Liver (tissue), 9 donors: ENCODE results near the gene TMC2. TPM values are rescaled to one million over a fixed set of nuclear protein-coding genes. Genes with fewer than 3 reads are reported as not detected.

ENCODE experiments used
- DNase-seq: peaks from one replicate; pipeline ENCODE4 v3.0.0-alpha.2; 2017; ENCODE audit warnings: low spot score
- H3K27ac ChIP-seq, 2 donors: one replicate each; pipeline ENCODE4 v1.7.0; 2013; ENCODE audit warnings: inconsistent platforms in 2 of 2, low read length in 2 of 2, control low read depth in 1 of 2, low read depth in 1 of 2, mild to moderate bottlenecking in 1 of 2
- H3K27me3 ChIP-seq, 4 donors: one replicate each; pipeline versions ENCODE4 v1.6.1 to v1.7.0; 2013; ENCODE audit warnings: low read length in 3 of 4, inconsistent platforms in 1 of 4, mild to moderate bottlenecking in 1 of 4, moderate library complexity in 1 of 4; ENCODE audit not compliant: control insufficient read depth in 4 of 4, insufficient read depth in 4 of 4
- H3K36me3 ChIP-seq, 4 donors: one replicate each; pipeline versions ENCODE4 v1.6.1 to v1.7.0; 2013; ENCODE audit warnings: low read length in 3 of 4, mild to moderate bottlenecking in 3 of 4, low read depth in 1 of 4, moderate library complexity in 1 of 4; ENCODE audit not compliant: control insufficient read depth in 4 of 4, insufficient read depth in 3 of 4
- H3K4me1 ChIP-seq, 4 donors: one replicate each; pipeline versions ENCODE4 v1.6.1 to v1.7.0; 2013; ENCODE audit warnings: low read length in 3 of 4, mild to moderate bottlenecking in 3 of 4, moderate library complexity in 1 of 4; ENCODE audit not compliant: control insufficient read depth in 4 of 4, insufficient read depth in 4 of 4
- H3K4me3 ChIP-seq, 3 donors: one replicate each; pipeline versions ENCODE4 v1.6.1 to v1.7.0; 2013; ENCODE audit warnings: low read length in 3 of 3, control low read depth in 1 of 3, low read depth in 1 of 3, mild to moderate bottlenecking in 1 of 3
- H3K9ac ChIP-seq, 2 donors: one replicate each; pipeline ENCODE4 v1.7.0; 2013; ENCODE audit warnings: low read length in 2 of 2, mild to moderate bottlenecking in 2 of 2, moderate library complexity in 2 of 2, control low read depth in 1 of 2, low read depth in 1 of 2
- H3K9me3 ChIP-seq, 4 donors: one replicate each; pipeline versions ENCODE4 v1.6.1 to v1.7.0; 2013; ENCODE audit warnings: low read length in 3 of 4; ENCODE audit not compliant: control insufficient read depth in 4 of 4
- CTCF ChIP-seq: fragments of 150-350 bp; IDR thresholded peaks from 2 replicates; pipeline ENCODE4 v1.5.1; 2017; ENCODE audit warnings: improper control_type of control experiment, low read depth, low read length; ENCODE audit not compliant: missing input control
- EGR1 ChIP-seq, 2 donors: IDR thresholded peaks; 2 replicates each; pipeline ENCODE4 v1.6.1; 2016 to 2018; ENCODE audit warnings: antibody characterized with exemption in 2 of 2, low read depth in 2 of 2
- FOXA1 ChIP-seq: IDR thresholded peaks from 2 replicates; pipeline ENCODE4 v1.6.1; 2016; ENCODE audit warnings: antibody characterized with exemption
- FOXA2 ChIP-seq: IDR thresholded peaks from 2 replicates; pipeline ENCODE4 v1.6.1; 2016; ENCODE audit warnings: antibody characterized with exemption
- GABPA ChIP-seq, 2 donors: IDR thresholded peaks in 1 of 2; conservative IDR thresholded peaks in 1 of 2; 2 replicates each; pipeline ENCODE4 v1.6.1; 2016; ENCODE audit warnings: antibody characterized with exemption in 2 of 2, mild to moderate bottlenecking in 1 of 2, moderate library complexity in 1 of 2
- HNF4A ChIP-seq, 2 donors: conservative IDR thresholded peaks; 2 replicates each; pipeline ENCODE4 v1.6.1; 2016; ENCODE audit warnings: antibody characterized with exemption in 2 of 2, mild to moderate bottlenecking in 2 of 2
- HNF4G ChIP-seq: IDR thresholded peaks from 2 replicates; pipeline ENCODE4 v1.6.1; 2016; ENCODE audit warnings: antibody characterized with exemption
- MAX ChIP-seq: IDR thresholded peaks from 2 replicates; pipeline ENCODE4 v1.6.1; 2016; ENCODE audit warnings: antibody characterized with exemption
- NR2F2 ChIP-seq: IDR thresholded peaks from 2 replicates; pipeline ENCODE4 v1.6.1; 2016; ENCODE audit warnings: antibody characterized with exemption
- RXRA ChIP-seq, 2 donors: IDR thresholded peaks; 2 replicates each; pipeline ENCODE4 v1.6.1; 2017 to 2018; ENCODE audit warnings: antibody characterized with exemption in 2 of 2, mild to moderate bottlenecking in 1 of 2
- SP1 ChIP-seq: IDR thresholded peaks from 2 replicates; pipeline ENCODE4 v1.6.1; 2018; ENCODE audit warnings: antibody characterized with exemption, mild to moderate bottlenecking
- TAF1 ChIP-seq: conservative IDR thresholded peaks from 2 replicates; pipeline ENCODE4 v1.6.1; 2016; ENCODE audit warnings: antibody characterized with exemption, mild to moderate bottlenecking
- YY1 ChIP-seq: IDR thresholded peaks from 2 replicates; pipeline ENCODE4 v1.6.1; 2016; ENCODE audit warnings: antibody characterized with exemption, mild to moderate bottlenecking
- ZBTB33 ChIP-seq: IDR thresholded peaks from 2 replicates; pipeline ENCODE4 v1.6.1; 2016; ENCODE audit warnings: antibody characterized with exemption
- WGBS: extraction: QIAGEN DNeasy Blood & Tissue Kit; methylation state at CpG from one replicate; pipeline ENCODE4 v1.1.7; 2013; 5-methylcytosine and 5-hydroxymethylcytosine counted together
- polyA plus RNA-seq, 2 donors: library from polyadenylated mRNA; stranded (reverse) in 1 of 2; unstranded in 1 of 2; fragments of 200-250 nt in 1 of 2; fragments of >200 nt in 1 of 2; fragmentation: Nextera tagmentation in 1 of 2; extraction: Ambion mirVana in 1 of 2; gene quantifications; one replicate each; pipeline versions ENCODE4 v1.2.1 to v1.2.3, GENCODE V29; 2013 to 2015
- total RNA-seq, 2 donors: library from RNA; depleted of rRNA; stranded (reverse); fragments of >200 nt; gene quantifications; one replicate each; pipeline ENCODE4 v1.2.3, GENCODE V29; 2014
- TF ChIP-seq, protein P1 (sequence below): IDR thresholded peaks from 2 replicates; pipeline ENCODE4 v1.6.1; 2016; ENCODE audit warnings: antibody characterized with exemption
- donor health status: healthy.
- donor health status: healthy.
- donor health status: healthy.
- donor health status: healthy.
- donor health status: healthy.

The TMC2 gene
- total and polyA plus RNA-seq, 4 donors: not detected

DNA sequence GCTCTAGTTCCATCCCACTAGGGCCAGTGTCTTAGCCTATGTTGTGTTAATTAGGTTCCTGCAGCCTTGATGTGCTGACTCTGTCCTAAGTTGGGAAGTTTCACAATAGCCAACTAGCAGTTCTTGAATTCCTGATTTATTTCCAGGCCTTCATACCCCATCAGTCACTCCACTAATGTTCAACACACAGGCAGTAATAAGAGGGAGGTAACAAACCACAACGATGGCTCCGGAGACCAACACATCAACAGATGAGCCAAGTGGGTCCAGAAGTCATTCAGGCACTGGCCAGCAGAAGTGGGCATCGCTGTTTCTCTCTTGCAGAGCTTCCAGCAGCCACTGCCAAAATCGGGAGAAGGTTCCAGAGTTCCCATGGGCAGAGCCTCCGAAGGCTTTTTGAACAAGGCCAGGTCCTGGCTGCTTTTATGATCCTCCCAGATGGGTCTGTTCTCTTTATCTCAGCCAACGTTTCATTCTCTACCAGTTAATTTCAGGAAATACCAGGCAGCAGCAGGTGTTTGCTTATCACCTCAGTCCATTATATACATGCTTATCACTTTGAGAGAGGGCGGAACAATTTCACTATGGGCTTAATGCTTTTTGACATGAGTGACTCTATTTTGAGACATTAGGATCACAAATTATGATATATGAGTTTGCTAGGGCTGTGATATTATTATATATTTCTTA, 67.6 kb downstream of the TMC2 start:
- DNase-seq: no peak
- H3K27me3 ChIP-seq: no peaks in the 10 kb centered on the region
- H3K4me1 ChIP-seq: no peaks in the 10 kb centered on the region
- no peaks in the 10 kb centered on the region for H3K36me3 ChIP-seq
- WGBS: 72% methylated on average over 7 of the region's 7 CpGs
- no peak overlapping the region for H3K4me3 ChIP-seq
- TF ChIP-seq FOXA1 (no peak), HNF4G (no peak), TAF1 (no peak), ZBTB33 (no peak), EGR1 (IDR thresholded peaks at IDR 0.05; ENCODE audit: low read depth in 2 of 2) (no peak), SP1 (no peak), MAX (no peak), CTCF (no peak), HNF4A (conservative IDR thresholded peaks at IDR 0.05) (no peak), NR2F2 (no peak)
- TF ChIP-seq, protein P1, sequence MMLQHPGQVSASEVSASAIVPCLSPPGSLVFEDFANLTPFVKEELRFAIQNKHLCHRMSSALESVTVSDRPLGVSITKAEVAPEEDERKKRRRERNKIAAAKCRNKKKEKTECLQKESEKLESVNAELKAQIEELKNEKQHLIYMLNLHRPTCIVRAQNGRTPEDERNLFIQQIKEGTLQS: no peak
- peaks cover 4 to 7% (median 6%) of the 10 kb centered on the region in 4 donors for H3K9me3 ChIP-seq
- no peak overlapping the region for H3K27ac ChIP-seq
- no peak overlapping the region for H3K9ac ChIP-seq

- 46% methylated on average over 3 of the region's 3 CpGs for WGBS
- no peak overlapping the region for H3K4me3 ChIP-seq
- H3K9me3 ChIP-seq: peaks cover 4 to 7% (median 6%) of the 10 kb centered on the region in 4 donors
- no peaks in the 10 kb centered on the region for H3K36me3 ChIP-seq
- no peak for DNase-seq
- no peaks in the 10 kb centered on the region for H3K27me3 ChIP-seq
- TF ChIP-seq SP1 (no peak), TAF1 (no peak), GABPA (IDR thresholded peaks at IDR 0.05 in 1 of 2, conservative IDR thresholded peaks at IDR 0.05 in 1 of 2) (no peak), FOXA2 (no peak), YY1 (no peak), EGR1 (IDR thresholded peaks at IDR 0.05; ENCODE audit: low read depth in 2 of 2) (no peak), RXRA (IDR thresholded peaks at IDR 0.05) (no peak), HNF4A (conservative IDR thresholded peaks at IDR 0.05) (no peak), NR2F2 (no peak), MAX (no peak), HNF4G (no peak)
- TF ChIP-seq, protein P1: no peak
- H3K9ac ChIP-seq: no peak overlapping the region
- H3K4me1 ChIP-seq: no peaks in the 10 kb centered on the region
- H3K27ac ChIP-seq: no peak overlapping the region
These were observed 68.1 kb downstream of the TMC2 start for GRCh38 chr20:2604506-2604835.
